ENCODE results near the gene SOBP. TPM values are rescaled to one million over a fixed set of nuclear protein-coding genes. Genes with fewer than 3 reads are reported as not detected.
A peak's percentile ranks its signal among the peaks of the same experiment; 100 is the strongest.

The SOBP gene
- total RNA-seq, 1 donor from 2014 or later: 5.4 TPM

DNA sequence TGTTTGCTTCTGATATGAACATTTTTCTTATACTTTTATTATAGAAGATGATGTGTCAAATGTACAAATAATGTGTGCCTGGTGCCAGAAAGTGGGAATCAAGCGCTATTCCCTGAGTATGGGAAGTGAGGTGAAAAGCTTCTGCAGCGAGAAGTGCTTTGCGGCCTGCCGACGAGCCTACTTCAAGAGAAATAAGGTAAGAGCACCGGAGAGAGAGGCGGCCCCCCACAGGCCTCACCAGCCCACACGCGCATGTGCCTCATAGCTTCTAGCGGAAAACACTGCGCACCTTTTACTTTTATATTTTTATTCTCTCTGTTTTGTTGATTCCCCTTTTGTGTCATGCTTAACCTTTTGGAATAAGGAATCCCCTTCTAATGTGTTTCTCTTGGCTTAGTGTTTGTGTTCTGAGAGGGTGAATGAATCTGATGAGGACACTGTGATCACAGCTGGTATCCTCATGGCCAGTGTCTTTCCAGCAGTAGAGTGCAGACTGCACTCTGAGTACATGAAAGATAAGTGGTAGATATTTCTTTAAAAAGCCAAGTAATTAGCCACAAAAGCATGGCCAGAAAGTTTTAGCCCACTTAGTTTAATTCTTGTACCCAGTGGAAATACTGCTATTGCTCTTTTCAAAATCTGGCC, 43.6 kb downstream of the SOBP start:
- Histone ChIP-seq H3K9me3 (no peaks in the 10 kb centered on the region), H3K27ac (peak overlapping the region in 1 of 2 donors; percentile 10), H3K36me3 (no peaks in the 10 kb centered on the region), H3K27me3 (no peaks in the 10 kb centered on the region), H3K4me1 (no peaks in the 10 kb centered on the region), H3K4me3 (no peak overlapping the region)
- TF ChIP-seq, protein P1, sequence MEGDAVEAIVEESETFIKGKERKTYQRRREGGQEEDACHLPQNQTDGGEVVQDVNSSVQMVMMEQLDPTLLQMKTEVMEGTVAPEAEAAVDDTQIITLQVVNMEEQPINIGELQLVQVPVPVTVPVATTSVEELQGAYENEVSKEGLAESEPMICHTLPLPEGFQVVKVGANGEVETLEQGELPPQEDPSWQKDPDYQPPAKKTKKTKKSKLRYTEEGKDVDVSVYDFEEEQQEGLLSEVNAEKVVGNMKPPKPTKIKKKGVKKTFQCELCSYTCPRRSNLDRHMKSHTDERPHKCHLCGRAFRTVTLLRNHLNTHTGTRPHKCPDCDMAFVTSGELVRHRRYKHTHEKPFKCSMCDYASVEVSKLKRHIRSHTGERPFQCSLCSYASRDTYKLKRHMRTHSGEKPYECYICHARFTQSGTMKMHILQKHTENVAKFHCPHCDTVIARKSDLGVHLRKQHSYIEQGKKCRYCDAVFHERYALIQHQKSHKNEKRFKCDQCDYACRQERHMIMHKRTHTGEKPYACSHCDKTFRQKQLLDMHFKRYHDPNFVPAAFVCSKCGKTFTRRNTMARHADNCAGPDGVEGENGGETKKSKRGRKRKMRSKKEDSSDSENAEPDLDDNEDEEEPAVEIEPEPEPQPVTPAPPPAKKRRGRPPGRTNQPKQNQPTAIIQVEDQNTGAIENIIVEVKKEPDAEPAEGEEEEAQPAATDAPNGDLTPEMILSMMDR (IDR thresholded peaks at IDR 0.05): no peak
- no peak for DNase-seq (ENCODE audit: low spot score in 2 of 2)
- intact Hi-C loops (cut with DNase I): no loop called here

DNA sequence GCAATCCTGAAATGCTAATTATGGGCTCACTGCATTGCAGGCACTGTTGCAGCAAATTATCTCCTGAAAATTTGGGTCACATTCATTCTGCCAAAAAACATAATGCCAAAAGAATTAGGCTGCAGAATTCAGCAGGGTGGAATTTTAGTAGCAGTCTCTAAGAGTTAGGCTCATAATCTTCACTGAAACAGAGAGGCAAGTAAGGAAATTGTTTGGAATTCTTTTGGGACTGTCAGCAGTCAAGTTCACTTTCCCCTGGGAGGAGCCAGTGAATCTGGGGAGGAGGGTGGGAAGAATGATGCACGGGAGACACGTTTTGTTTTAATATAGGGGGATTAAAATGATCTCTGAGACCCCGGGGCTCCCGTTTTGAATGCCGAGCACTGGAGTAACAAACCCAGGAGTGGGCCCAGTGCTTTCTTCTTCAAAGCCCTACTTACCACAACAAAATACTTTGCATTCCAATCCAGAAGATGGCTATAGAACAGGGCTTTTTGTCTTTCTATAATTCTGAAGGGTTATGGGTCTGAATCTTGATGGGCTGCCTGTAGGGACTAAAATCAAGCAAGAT, 44.7 kb downstream of the SOBP start:
- Histone ChIP-seq H3K36me3 (no peaks in the 10 kb centered on the region), H3K27ac (peak overlapping the region in 1 of 2 donors; percentile 13), H3K4me1 (no peaks in the 10 kb centered on the region), H3K9me3 (no peaks in the 10 kb centered on the region), H3K4me3 (no peak overlapping the region), H3K27me3 (no peaks in the 10 kb centered on the region)
- TF ChIP-seq, protein P1 (IDR thresholded peaks at IDR 0.05): no peak
- intact Hi-C loops (cut with DNase I): no loop called here
- no peak for DNase-seq (ENCODE audit: low spot score in 2 of 2)

DNA sequence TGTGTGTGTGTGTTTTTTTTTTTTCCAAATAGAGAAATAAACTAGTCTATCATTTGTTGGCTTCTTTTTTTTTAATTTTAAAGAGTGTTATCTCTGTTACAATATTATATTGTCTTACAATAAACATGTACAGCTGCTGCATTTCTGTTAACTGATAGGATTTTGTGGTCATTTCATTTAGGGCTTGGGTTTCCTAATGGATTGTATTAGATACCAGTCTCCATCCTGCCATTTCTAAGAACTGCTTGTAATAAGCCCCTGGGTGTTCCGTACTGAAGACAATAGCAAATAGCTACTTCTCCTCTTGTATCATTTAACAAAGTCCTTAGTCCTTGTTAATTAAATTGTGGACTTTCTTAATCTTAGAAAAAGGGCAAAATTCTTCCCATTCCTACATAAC, 45.7 kb downstream of the SOBP start:
- Histone ChIP-seq H3K36me3 (no peaks in the 10 kb centered on the region), H3K27me3 (no peaks in the 10 kb centered on the region), H3K4me3 (no peak overlapping the region), H3K27ac (no peak overlapping the region), H3K9me3 (no peaks in the 10 kb centered on the region), H3K4me1 (no peaks in the 10 kb centered on the region)
- intact Hi-C loops (cut with DNase I): no loop called here
- DNase-seq (ENCODE audit: low spot score in 2 of 2): no peak
- TF ChIP-seq, protein P1 (IDR thresholded peaks at IDR 0.05): no peak

DNA sequence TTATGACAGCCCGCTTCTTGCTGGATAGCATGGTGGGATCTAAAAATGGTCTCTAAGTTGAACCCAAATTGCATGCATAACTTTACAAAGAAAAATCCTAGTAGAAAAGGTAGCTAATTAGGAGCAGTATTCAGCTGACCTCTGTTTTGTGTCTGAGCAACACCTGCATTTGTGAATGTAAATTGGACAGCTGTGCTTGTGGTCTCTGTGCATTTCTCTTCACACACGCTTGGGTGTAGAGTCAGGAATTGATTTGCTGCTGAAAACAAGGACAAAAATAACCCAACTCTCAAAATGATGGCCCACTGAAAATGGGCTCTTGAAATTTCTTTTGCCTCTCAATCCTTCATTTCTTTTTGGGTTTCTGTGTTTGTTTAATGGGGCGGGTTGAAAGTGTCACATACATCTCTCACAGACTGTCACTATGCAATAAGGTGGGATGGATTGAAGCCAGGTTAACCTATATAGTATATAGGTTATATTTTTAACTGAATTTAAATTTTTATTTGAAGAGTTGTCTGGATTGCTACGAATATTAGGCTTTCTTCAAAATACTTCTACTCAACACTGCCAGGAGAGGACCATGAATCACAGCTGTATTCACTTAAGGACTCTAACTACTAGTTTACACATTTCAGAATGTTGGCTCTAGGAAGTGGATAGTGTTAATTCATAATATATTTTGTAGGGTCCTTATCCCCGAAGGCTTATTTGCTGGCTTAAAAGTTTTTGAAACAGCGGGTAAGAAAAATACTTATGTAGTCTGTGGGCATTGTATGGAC, 46.5 kb downstream of the SOBP start:
- Histone ChIP-seq H3K4me1 (no peaks in the 10 kb centered on the region), H3K27me3 (no peaks in the 10 kb centered on the region), H3K27ac (no peak overlapping the region), H3K4me3 (no peak overlapping the region), H3K36me3 (no peaks in the 10 kb centered on the region), H3K9me3 (no peaks in the 10 kb centered on the region)
- intact Hi-C loops (cut with DNase I): no loop called here
- TF ChIP-seq, protein P1 (IDR thresholded peaks at IDR 0.05): no peak
- DNase-seq (ENCODE audit: low spot score in 2 of 2): no peak

DNA sequence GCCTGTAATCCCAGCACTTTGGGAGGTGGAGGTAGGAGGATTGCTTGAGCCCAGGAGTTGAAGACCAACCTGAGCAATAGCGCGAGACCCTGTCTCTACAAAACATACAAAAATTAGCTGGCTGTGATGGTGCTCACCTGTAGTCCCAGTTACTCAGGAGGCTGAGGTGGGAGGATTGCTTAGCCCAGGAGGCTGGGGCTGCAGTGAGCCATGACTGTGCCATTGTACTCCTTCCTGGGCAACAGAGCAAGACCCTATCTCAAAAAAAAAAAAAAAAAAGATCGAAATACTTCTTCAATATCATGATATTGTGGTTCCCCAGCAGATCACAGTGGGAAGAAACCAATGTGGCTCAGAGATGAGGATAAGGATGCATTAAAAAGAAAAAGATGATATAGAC, 47.6 kb downstream of the SOBP start:
- Histone ChIP-seq H3K9me3 (no peaks in the 10 kb centered on the region), H3K4me3 (no peak overlapping the region), H3K27me3 (no peaks in the 10 kb centered on the region), H3K27ac (no peak overlapping the region), H3K4me1 (no peaks in the 10 kb centered on the region), H3K36me3 (no peaks in the 10 kb centered on the region)
- no peak for DNase-seq (ENCODE audit: low spot score in 2 of 2)
- TF ChIP-seq, protein P1 (IDR thresholded peaks at IDR 0.05): no peak
- intact Hi-C loops (cut with DNase I): no loop called here

All from ascending aorta (tissue), 2 donors.